Activated naive CD8-positive, alpha-beta T cell treated with anti-CD3 and anti-CD28 coated beads, Interleukin-2, amount 10 ng/mL, durations not matched to agents 7 days and 5 days (primary cell): ENCODE data around the gene NFE2L1. TPM values are rescaled to one million over a fixed set of nuclear protein-coding genes. Genes with fewer than 3 reads are reported as not detected.
"Not testable (repeated sequence)": the region's sequence is repeated elsewhere in the genome, so short reads cannot be mapped to it uniquely, and the experiment has no call there.

Experiments
- ATAC-seq: fragments of 150-1000 bp; cut with Tn5 transposase; one replicate; pipeline ENCODE4 v1.10.0; 2021; ENCODE audit warnings: low read depth, moderate library complexity
- POLR2A ChIA-PET: fragments of 350-600 bp; sonication (Branson Sonifier 250); formaldehyde crosslinking; loops from one replicate; lab custom pipeline; 2021; ENCODE audit warnings: antibody characterized with exemption; lab: Charles Lee
- DNase-seq: peaks from one replicate; pipeline ENCODE4 v3.0.0; 2021
- H3K27ac Mint-ChIP-seq: one replicate; pipeline ENCODE4 v1.8.0; 2022; ENCODE audit warnings: mild to moderate bottlenecking, mixed read lengths
- H3K27me3 Mint-ChIP-seq: one replicate; pipeline ENCODE4 v1.8.0; 2022; ENCODE audit warnings: mild to moderate bottlenecking, moderate library complexity, mixed read lengths
- H3K36me3 Mint-ChIP-seq: one replicate; pipeline ENCODE4 v1.8.0; 2021; ENCODE audit warnings: mild to moderate bottlenecking, mixed read lengths
- H3K4me1 Mint-ChIP-seq: one replicate; pipeline ENCODE4 v1.8.0; 2021; ENCODE audit warnings: mixed read lengths
- H3K4me3 Mint-ChIP-seq: one replicate; pipeline ENCODE4 v1.8.0; 2022; ENCODE audit warnings: mild to moderate bottlenecking, moderate library complexity, mixed read lengths
- H3K9me3 Mint-ChIP-seq: one replicate; pipeline ENCODE4 v1.8.0; 2021; ENCODE audit warnings: mixed read lengths
- total RNA-seq, 2 experiments: library from RNA; stranded (reverse); gene quantifications; one replicate each; pipeline ENCODE4 v1.2.3, GENCODE V29; 2021

Gene NFE2L1
- total RNA-seq, 2 experiments from 2014 or later, result 62.2 to 63.1 TPM

DNA sequence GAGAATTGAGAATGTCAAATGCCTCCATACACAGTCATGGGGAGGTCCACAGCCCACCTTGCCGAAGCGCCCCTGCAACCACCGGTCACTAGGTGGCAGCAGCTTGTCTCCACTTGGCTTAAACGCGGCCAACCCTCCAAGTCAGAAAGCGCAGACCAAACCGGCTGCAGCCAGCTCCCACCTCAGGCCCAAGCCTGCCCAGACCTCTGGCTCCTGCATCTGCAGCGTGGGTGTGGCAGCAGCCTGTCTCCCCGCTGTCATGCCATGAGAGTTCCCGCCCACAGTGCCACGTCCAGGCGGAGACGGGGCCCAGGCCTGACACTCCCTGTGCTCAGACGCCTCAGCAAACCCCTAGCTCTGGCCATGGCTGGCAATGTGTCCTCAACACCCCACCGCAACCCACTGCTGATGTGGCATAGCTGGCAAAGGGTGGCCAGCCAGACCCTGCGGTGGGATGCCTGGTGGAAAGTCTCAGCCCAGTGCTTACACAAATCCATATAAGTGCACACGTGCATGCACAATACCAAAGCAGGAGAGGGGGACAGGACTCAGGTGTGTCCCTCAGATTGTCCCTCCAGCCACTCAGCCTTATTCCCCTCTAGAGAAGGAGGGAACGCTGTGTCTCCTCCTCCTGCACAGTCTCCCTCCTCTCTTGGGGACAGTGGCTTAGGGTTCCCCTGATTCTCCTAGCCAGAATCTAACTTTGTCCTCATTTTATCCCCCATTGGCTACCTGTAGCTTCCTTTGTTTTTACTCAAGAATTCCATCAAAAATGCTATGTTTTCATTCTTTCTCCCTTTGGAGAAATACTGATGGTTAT is 21.4 kb upstream of the NFE2L1 start:
- POLR2A ChIA-PET, result interaction anchor here (0.9 to 3.1 kb wide), 3 partner anchors 10 to 47 kb away, joined by 3 to 15 read pairs (median 6); partner anchors contain the start of gene NFE2L1
- Mint-ChIP-seq H3K27me3 (peaks cover 26% of the 10 kb centered on the region), H3K9me3 (no peaks in the 10 kb centered on the region), H3K36me3 (no peaks in the 10 kb centered on the region), H3K4me3 (no peak overlapping the region), H3K27ac (no peak overlapping the region), H3K4me1 (peaks cover 23% of the 10 kb centered on the region)
- ATAC-seq, result peak; percentile 31
- DNase-seq, result peak; percentile 77

DNA sequence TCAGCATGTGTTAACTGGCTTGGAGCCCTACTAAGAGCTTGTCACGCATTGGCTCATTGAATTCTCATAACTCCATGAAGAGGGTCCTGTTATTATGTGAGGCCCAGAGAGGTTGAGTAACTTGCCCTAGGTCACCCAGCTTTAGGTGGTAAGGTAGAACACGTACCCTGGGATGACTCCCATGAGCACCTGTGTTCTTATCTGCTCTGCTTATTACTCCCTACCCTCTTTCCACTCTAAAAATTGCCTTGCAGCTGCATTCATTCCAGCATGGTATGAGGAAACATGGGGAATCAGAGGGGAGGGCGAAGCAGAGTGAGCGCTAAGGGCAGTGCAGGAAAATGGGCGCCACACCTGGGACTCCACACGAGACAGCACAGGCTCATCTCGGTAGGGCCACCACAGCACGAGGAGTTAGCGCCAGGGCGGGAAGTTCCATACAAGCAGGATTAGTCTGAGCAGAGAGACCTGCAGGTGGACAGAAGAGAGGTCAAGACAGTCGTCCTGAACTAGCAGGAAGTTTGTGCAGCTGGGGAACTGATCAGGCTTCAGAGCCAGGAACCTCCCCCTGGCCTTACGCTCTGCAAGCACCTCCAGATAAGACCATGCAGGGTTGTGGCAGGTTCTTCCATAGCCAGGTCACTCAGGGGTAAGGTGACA is 20.7 kb upstream of the NFE2L1 start:
- H3K4me1 Mint-ChIP-seq, result peaks cover 23% of the 10 kb centered on the region
- H3K9me3 Mint-ChIP-seq, result no peaks in the 10 kb centered on the region
- no peak overlapping the region for H3K4me3 Mint-ChIP-seq
- ATAC-seq (no peak), DNase-seq (no peak)
- POLR2A ChIA-PET, result interaction anchor here (0.9 to 3.1 kb wide), 3 partner anchors 10 to 46 kb away, joined by 3 to 15 read pairs (median 6); partner anchors contain the start of gene NFE2L1
- no peaks in the 10 kb centered on the region for H3K36me3 Mint-ChIP-seq
- peaks cover 27% of the 10 kb centered on the region for H3K27me3 Mint-ChIP-seq
- no peak overlapping the region for H3K27ac Mint-ChIP-seq

DNA sequence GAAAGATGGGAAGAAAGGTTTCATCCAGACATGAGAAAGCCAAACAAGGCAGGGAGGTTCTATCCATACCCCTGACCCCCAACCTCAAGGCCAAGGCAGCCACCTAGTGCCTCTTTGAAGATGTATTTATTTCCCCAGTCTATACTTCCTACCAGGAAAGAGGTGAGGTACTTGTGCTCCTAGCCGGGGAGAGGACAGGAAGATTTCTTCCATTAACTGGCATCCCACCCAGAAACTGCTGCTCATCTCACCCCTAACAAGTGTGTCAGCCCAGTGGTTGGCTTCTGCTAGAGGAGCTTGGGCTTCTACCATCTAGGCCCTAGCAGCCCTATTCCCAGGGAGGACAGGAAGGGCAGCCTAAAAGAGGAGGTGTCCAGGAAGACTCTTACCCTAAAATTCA is 19.4 kb upstream of the NFE2L1 start:
- Mint-ChIP-seq H3K4me1 (peaks cover 21% of the 10 kb centered on the region), H3K36me3 (no peaks in the 10 kb centered on the region), H3K4me3 (no peak overlapping the region), H3K27me3 (peaks cover 30% of the 10 kb centered on the region), H3K27ac (no peak overlapping the region), H3K9me3 (no peaks in the 10 kb centered on the region)
- POLR2A ChIA-PET, result no interaction called here
- no peak for DNase-seq
- no peak for ATAC-seq

DNA sequence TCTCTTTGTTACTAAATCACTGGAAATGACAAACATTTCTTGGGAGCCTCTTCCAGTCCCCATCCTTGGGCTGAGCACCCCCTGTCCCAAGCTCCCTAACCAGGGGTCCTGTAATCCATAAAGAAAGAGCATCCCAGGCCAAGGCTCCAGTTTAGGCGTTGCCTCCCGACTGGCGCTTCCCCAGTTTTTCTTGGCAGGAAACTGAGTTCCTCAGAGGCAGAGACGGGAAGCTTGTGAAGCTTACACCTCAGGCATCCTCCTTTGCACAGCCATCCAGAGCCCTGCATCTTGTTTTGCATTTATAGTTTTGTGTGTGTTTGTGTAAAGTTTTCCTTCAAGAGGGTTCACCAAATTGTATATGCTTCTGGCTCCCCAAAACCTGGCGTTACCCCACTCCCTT is 17.6 kb upstream of the NFE2L1 start:
- Mint-ChIP-seq H3K27me3 (peaks cover 32% of the 10 kb centered on the region), H3K4me1 (peaks cover 13% of the 10 kb centered on the region), H3K9me3 (no peaks in the 10 kb centered on the region), H3K36me3 (no peaks in the 10 kb centered on the region), H3K4me3 (no peak overlapping the region), H3K27ac (no peak overlapping the region)
- DNase-seq (no peak), ATAC-seq (no peak)
- POLR2A ChIA-PET, result no interaction called here

DNA sequence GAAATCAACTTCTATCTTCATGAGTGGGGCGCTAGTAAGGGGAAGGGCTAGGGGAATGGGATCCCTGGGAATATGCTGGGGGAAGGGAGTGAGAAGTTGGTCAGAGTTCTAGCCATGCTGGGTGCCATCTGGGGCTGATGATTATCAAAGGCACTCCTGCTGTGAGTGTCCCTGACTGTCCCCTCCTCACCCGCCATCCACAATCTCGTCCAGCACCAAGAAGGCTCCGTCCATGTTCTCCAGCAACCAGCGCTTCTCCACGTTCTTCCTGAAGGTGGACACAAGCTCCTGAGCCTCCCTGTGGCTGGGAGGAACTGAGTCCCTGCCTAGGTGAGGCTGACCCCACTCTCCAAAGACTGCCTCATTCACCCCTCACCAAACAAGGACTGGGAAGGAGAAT is 16.2 kb upstream of the NFE2L1 start:
- H3K27ac Mint-ChIP-seq, result no peak overlapping the region
- H3K4me3 Mint-ChIP-seq, result no peak overlapping the region
- DNase-seq (no peak), ATAC-seq (no peak)
- H3K27me3 Mint-ChIP-seq, result peaks cover 39% of the 10 kb centered on the region
- H3K36me3 Mint-ChIP-seq, result no peaks in the 10 kb centered on the region
- no peaks in the 10 kb centered on the region for H3K9me3 Mint-ChIP-seq
- peaks cover 2% of the 10 kb centered on the region for H3K4me1 Mint-ChIP-seq
- POLR2A ChIA-PET, result interaction anchor here (0.7 kb wide), 1 partner anchor 154 kb away, joined by 4 read pairs; no protein-coding TSS in a partner anchor

DNA sequence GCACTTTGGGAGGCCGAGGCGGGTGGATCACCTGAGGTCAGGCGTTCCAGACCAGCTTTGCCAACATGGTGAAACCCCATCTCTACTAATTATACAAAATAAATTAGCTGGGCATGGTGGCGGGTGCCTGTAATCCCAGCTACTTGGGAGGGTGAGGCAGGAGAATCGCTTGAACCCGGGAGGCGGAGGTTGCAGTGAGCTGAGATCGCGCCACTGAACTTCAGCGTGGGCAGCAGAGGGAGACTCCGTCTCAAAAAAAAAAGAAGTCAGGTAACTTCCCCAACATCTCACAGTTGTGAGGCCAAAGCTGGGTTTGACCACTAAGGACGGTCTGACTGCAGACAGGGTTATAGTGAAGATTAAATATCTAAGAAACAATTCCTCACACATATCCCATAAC is 13.4 kb upstream of the NFE2L1 start:
- ATAC-seq, H3K27ac Mint-ChIP-seq, H3K4me3 Mint-ChIP-seq, DNase-seq, H3K9me3 Mint-ChIP-seq, H3K36me3 Mint-ChIP-seq, H3K4me1 Mint-ChIP-seq: not testable (repeated sequence)
- POLR2A ChIA-PET, result interaction anchor here (3.4 kb wide), 1 partner anchor 14 kb away, joined by 20 read pairs; the partner anchor contains the start of gene NFE2L1
- peaks cover 40% of the 10 kb centered on the region for H3K27me3 Mint-ChIP-seq

DNA sequence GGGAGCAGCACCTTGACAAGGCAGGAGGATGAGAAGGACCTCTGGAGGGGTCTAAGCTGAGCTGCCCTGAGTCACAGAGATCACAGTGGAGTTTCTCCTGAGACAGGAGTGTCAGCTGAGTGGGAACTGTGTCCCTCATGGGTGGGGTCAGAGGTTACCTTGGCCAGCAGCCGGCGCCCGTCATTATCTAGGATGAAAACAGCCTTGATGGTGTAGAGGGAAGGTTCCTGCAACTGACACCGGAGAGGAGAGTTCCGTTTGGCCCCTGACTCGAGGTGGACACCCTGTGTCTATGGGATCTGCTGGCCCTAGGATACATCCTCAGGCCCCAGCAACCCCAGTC is 11.5 kb upstream of the NFE2L1 start:
- H3K36me3 Mint-ChIP-seq, result peaks cover 2% of the 10 kb centered on the region

DNA sequence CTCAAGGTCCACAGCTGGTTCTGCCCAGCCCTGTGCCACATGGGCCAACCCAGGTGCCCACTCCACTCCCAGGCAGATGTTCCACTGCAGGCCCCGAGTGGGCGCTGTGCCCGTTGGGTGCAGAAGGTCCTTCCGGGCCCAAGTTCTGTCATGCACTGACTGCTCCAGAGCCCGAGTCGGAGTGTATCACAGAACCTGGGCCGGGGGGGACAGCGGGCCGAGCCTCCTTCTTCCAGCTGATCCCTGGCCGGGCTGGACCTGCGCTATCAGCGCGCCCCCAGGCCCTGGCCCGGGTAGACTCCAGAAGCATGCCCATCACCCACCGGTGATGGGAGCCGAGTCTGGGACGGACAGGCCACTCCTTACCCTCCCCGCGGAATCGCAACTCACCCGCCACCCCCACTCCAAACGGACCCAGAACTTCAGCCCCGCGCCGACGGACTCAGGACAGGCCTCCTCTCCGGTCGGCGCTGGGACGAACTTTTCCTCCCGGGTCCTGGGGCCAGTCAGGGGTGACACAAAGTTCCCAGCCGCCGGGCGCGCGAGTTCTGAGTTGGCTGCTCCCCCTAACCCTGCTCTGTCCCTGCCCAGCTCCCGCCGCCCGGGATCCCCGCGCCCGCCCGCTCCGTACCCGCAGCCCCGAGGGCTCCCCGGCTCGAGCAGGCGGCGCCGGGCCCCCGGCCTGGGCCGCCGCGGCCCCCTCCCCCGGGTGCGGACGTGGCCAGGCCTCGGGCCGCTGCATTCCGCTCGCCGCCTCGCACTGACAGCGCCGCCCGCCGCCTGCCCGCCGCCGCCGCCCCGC is 10.9 kb upstream of the NFE2L1 start, which contains the start of gene COPZ2:
Gene COPZ2 (minus strand): TSS at position 762 of the 802 bp plus-strand sequence. CDS start 20 bp downstream, at position 742.
- POLR2A ChIA-PET, result interaction anchor here (1.0 to 3.4 kb wide), 2 partner anchors 10 to 11 kb away, joined by 3 to 20 read pairs; partner anchors contain the start of gene NFE2L1
- peak within 1 kb of the TSS; percentile 80 for H3K27ac Mint-ChIP-seq
- H3K9me3 Mint-ChIP-seq, result no peaks in the 10 kb centered on the region
- H3K36me3 Mint-ChIP-seq, result peaks cover 2% of the 10 kb centered on the region
- H3K4me1 Mint-ChIP-seq, result peaks cover 13% of the 10 kb centered on the region
- peaks cover 29% of the 10 kb centered on the region for H3K27me3 Mint-ChIP-seq
- peak; percentile 91 for ATAC-seq
- peak within 1 kb of the TSS; percentile 94 for H3K4me3 Mint-ChIP-seq
- peak; percentile 72 for DNase-seq

More for the DNA sequence above, 11.5 kb upstream of the NFE2L1 start:
- Mint-ChIP-seq H3K27ac (no peak overlapping the region), H3K9me3 (no peaks in the 10 kb centered on the region), H3K4me1 (peaks cover 9% of the 10 kb centered on the region), H3K27me3 (peaks cover 32% of the 10 kb centered on the region), H3K4me3 (peak overlapping the region; percentile 79)
- POLR2A ChIA-PET, result interaction anchor here (1.0 to 3.4 kb wide), 2 partner anchors 9 to 12 kb away, joined by 3 to 20 read pairs; partner anchors contain the start of gene NFE2L1
- ATAC-seq (no peak), DNase-seq (no peak)

DNA sequence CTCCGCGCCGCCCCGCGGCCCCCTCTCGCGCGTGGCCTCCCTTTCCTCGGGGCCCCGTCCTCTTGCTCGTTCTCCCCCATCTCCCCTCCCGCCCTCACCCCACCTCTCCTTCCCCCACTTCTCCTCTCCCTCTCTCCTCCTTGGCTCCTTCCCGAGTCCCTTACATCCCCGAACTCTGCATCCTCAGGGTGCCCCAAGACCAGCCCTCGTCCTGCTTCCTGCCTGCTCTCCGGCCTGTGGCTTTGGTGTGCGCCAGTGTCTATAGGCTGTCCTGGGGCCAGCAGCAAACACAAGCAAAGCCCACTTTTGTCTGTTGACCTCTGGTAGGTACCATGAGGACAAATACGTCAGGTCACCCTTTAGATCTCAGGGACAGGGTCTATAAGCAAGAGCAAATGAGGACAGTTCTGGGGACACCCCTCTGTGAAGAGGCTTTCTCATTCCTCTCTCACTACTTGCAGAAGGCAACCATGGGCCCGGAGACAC is 10.3 kb upstream of the NFE2L1 start:
- Mint-ChIP-seq H3K4me3 (peak overlapping the region; percentile 94), H3K36me3 (peaks cover 2% of the 10 kb centered on the region), H3K27ac (peak overlapping the region; percentile 80), H3K4me1 (peaks cover 13% of the 10 kb centered on the region), H3K27me3 (peaks cover 25% of the 10 kb centered on the region), H3K9me3 (no peaks in the 10 kb centered on the region)
- POLR2A ChIA-PET, result interaction anchor here (3.4 kb wide), 1 partner anchor 10 kb away, joined by 20 read pairs; the partner anchor contains the start of gene NFE2L1
- DNase-seq (peak; percentile 44), ATAC-seq (no peak)

DNA sequence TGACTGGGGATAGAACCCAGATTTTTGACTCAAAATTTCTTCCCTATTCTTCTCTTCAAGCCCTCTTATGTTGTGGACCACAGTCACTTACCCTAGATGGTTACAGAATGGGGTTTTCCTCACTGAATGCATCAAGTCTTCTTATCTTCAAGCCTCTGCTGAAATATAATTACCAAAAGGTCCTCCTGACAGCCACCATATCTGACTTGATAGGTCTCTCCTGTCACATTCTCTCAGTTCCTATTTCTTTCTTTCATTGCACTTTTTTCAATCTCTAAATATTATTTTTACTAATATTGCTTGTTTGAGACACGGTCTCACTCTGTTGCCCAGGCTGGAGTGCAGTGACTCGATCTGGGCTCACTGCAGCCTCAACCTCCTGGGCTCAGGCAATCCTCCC is 9.5 kb upstream of the NFE2L1 start:
- ATAC-seq, result no peak
- H3K9me3 Mint-ChIP-seq, result no peaks in the 10 kb centered on the region
- H3K4me1 Mint-ChIP-seq, result peaks cover 20% of the 10 kb centered on the region
- peak overlapping the region; percentile 94 for H3K4me3 Mint-ChIP-seq
- peaks cover 18% of the 10 kb centered on the region for H3K27me3 Mint-ChIP-seq
- POLR2A ChIA-PET, result interaction anchor here (1.4 kb wide), 1 partner anchor 9 kb away, joined by 5 read pairs; the partner anchor contains the start of gene NFE2L1
- DNase-seq, result no peak
- H3K27ac Mint-ChIP-seq, result no peak overlapping the region
- H3K36me3 Mint-ChIP-seq, result peaks cover 2% of the 10 kb centered on the region

DNA sequence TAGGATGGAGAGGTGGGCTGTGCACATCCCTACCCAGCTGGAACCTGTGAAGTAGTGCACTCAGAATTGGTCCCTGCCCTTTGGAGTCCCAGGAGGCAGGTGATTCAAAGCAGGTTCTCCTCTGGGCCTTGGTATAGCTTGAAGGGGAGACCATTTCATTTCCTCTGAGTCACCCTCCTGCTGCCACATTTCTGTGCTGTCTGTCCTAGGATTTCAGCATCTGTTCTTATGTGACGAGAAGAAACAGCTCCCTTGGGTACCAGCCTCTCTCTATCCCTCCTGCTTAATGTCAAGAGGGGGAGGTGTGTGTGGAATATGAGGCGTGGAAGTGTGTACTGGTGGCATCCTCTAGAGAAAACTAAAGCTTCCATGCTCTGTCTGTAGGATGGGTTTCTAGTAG is 5.0 kb upstream of the NFE2L1 start:
- DNase-seq, result no peak
- Mint-ChIP-seq H3K9me3 (no peaks in the 10 kb centered on the region), H3K4me3 (no peak overlapping the region), H3K27ac (no peak overlapping the region), H3K4me1 (peaks cover 29% of the 10 kb centered on the region), H3K36me3 (peaks cover 3% of the 10 kb centered on the region), H3K27me3 (peaks cover 7% of the 10 kb centered on the region)
- POLR2A ChIA-PET, result interaction anchor here (0.5 to 1.3 kb wide), 2 partner anchors 13 to 66 kb away, joined by 3 to 4 read pairs; no protein-coding TSS in a partner anchor
- no peak for ATAC-seq

DNA sequence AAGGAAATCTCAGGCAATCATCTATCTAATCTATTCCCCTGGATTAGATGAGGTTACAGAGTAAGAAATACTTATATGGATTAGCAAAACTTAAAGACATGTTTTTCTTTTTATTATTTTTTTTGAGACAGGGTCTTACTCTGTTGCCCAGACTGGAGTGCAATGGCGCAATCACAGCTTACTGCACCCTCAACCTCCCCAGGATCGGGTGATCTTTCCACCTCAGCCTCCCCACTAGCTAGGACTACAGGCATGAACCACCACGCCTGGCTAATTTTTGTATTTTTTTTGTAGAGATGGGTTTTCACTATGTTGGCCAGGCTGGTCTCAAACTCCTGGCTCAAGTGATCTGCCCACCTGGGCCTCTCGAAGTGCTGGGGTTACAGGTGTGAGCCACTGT is 3.3 kb upstream of the NFE2L1 start:
- POLR2A ChIA-PET, result interaction anchor here (0.8 kb wide), 1 partner anchor 40 kb away, joined by 3 read pairs; no protein-coding TSS in a partner anchor
- ATAC-seq (no peak), DNase-seq (no peak)
- H3K36me3 Mint-ChIP-seq, result peaks cover 4% of the 10 kb centered on the region
- H3K27me3 Mint-ChIP-seq, result peaks cover 2% of the 10 kb centered on the region
- H3K27ac Mint-ChIP-seq, result no peak overlapping the region
- H3K4me3 Mint-ChIP-seq, result no peak overlapping the region
- peaks cover 32% of the 10 kb centered on the region for H3K4me1 Mint-ChIP-seq
- H3K9me3 Mint-ChIP-seq, result no peaks in the 10 kb centered on the region
